HUES64 (cell line): ENCODE results near the gene DAPK2.

Experiments used
- H3K27ac ChIP-seq: 2 replicates; pipeline ENCODE4 v1.7.0; 2013; ENCODE audit warnings: low read depth, low read length, inconsistent platforms
- H3K27me3 ChIP-seq: 2 replicates; pipeline ENCODE4 v1.6.1; 2013; ENCODE audit warnings: mild to moderate bottlenecking, low read length; ENCODE audit not compliant: insufficient read depth
- H3K36me3 ChIP-seq: 2 replicates; pipeline ENCODE4 v1.6.1; 2013; ENCODE audit warnings: mild to moderate bottlenecking, low read length; ENCODE audit not compliant: insufficient read depth
- H3K4me1 ChIP-seq: 2 replicates; pipeline ENCODE4 v1.6.1; 2013; ENCODE audit warnings: mild to moderate bottlenecking, low read length, moderate library complexity; ENCODE audit not compliant: insufficient read depth
- H3K4me3 ChIP-seq: 2 replicates; pipeline ENCODE4 v1.5.1; 2013; ENCODE audit warnings: mild to moderate bottlenecking, low read length, moderate library complexity
- H3K9ac ChIP-seq: 2 replicates; pipeline ENCODE4 v1.6.1; 2013; ENCODE audit warnings: mild to moderate bottlenecking, low read depth, low read length
- H3K9me3 ChIP-seq: 2 replicates; pipeline ENCODE4 v1.6.1; 2013; ENCODE audit warnings: low read depth, low read length; ENCODE audit not compliant: insufficient read depth
- WGBS: fragments of 150-250, 120-280 bp; methylation state at CpG from one replicate; pipeline ENCODE4 v1.1.7; 2013; ENCODE audit warnings: missing lambda C conversion rate; 5-methylcytosine and 5-hydroxymethylcytosine counted together

DAPK2 gene

DNA sequence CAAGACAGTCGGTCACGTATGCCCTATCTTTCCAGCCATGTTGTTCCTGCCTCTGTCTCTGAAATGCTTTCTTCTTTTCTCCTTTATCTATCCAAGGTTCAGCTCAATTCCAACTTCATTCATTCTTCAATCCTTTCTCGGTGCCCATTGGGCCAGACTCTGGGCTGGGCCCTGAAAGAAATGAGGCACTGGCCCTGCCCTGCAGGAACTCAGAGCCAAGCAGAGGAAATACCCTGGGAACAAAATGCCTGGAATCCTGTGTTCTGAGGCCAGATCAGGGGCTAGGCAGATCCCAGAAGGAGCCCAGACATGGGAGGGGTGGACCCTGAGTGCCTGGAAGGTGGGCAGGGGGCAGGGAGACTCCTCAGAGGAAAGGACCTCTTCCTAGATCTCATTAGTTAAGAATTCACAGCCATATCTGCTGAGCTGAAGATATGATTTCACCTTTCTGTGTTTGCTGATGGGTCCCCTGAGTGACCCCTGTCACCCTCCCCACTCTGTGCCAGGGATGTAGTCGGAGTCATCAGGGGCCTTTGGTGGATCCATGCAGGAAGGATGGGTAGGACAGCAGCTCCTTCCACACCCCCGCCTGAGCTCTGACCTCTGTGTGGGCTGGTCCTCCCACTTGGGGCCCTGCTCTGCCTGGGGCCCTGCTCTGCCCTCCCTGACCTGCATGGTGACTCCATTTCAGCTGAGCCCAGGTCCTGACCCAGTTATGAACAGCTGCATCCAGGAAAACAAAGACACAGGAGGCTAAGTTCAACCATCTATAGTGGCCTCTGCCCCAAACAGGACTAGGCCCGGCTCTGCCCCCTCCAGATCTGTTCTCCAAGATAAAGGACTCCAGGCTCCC lies 5.3 kb upstream of the DAPK2 start:
- peaks cover 20% of the 10 kb centered on the region for H3K27me3 ChIP-seq
- no peak overlapping the region for H3K4me3 ChIP-seq
- no peaks in the 10 kb centered on the region for H3K36me3 ChIP-seq
- no peak overlapping the region for H3K9ac ChIP-seq
- H3K4me1 ChIP-seq = no peaks in the 10 kb centered on the region; the same call in 1 of the 2 replicates
- no peaks in the 10 kb centered on the region for H3K9me3 ChIP-seq
- H3K27ac ChIP-seq = no peak overlapping the region
- 92% methylated on average over 5 of the region's 6 CpGs for WGBS

- Histone ChIP-seq H3K4me3 (no peak overlapping the region), H3K4me1 (no peaks in the 10 kb centered on the region; the same call in 1 of the 2 replicates), H3K27me3 (peaks cover 22% of the 10 kb centered on the region), H3K27ac (no peak overlapping the region), H3K9ac (no peak overlapping the region), H3K9me3 (no peaks in the 10 kb centered on the region), H3K36me3 (no peaks in the 10 kb centered on the region)
- WGBS = 86% methylated on average over 2 of the region's 2 CpGs
Observed at GRCh38 chr15:64051093-64051402, 4.8 kb upstream of the DAPK2 start.

- Histone ChIP-seq H3K9me3 (no peaks in the 10 kb centered on the region), H3K27me3 (peaks cover 28% of the 10 kb centered on the region), H3K27ac (no peak overlapping the region), H3K4me1 (no peaks in the 10 kb centered on the region; the same call in 1 of the 2 replicates), H3K4me3 (no peak overlapping the region), H3K36me3 (no peaks in the 10 kb centered on the region), H3K9ac (no peak overlapping the region)
- WGBS = 83% methylated on average over 6 of the region's 8 CpGs
Observed at GRCh38 chr15:64050281-64051092, 4.2 kb upstream of the DAPK2 start.

- no peaks in the 10 kb centered on the region; the same call in 1 of the 2 replicates for H3K4me1 ChIP-seq
- H3K27me3 ChIP-seq = peaks cover 44% of the 10 kb centered on the region
- WGBS = 92% methylated on average over 1 of the region's 1 CpG
Observed at GRCh38 chr15:64048781-64049460, 2.6 kb upstream of the DAPK2 start.

DNA sequence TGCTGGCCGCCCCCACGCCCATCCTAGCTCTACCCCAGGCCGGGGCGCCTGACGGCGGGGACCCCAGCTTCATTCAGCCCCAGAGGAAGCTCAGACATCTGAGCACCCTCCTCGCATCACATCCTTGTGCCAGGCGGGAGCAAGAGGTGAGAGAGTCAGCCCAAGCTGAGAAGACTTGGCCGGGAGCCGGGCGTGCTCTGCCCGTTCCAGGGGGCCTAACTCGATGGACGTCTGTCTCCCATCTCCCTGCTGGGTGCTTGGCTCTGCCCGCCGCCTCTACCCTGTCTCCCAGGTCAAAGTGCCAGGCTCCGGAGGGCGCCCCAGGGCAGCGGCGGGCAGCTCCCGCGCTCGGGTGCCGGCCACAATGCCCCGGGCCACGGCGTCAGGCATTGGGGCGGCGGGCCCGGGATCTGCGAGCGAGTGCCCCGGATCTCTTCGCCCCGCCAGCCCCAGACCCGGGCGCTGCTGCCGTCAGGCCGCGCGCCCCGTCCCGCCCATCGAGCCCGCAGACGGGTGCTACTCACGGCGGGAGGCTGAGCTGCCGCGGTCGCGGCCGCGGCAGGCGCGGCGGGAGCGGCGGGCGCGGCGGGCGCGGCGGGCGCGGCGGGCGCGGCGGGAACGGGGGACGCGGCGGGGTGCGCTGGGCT lies 388 bp downstream of the DAPK2 start:
- Histone ChIP-seq H3K27me3 (peaks cover 48% of the 10 kb centered on the region), H3K9me3 (no peaks in the 10 kb centered on the region), H3K36me3 (no peaks in the 10 kb centered on the region), H3K27ac (no peak overlapping the region), H3K4me3 (peak overlapping the region; percentile 60), H3K9ac (peak overlapping the region; percentile 39), H3K4me1 (no peaks in the 10 kb centered on the region; the same call in 1 of the 2 replicates)
- WGBS = 12% methylated on average over 76 of the region's 76 CpGs

More at GRCh38 chr15:64048781-64049460, 2.6 kb upstream of the DAPK2 start:
- Histone ChIP-seq H3K36me3 (no peaks in the 10 kb centered on the region), H3K4me3 (no peak overlapping the region), H3K9ac (no peak overlapping the region), H3K27ac (no peak overlapping the region), H3K9me3 (no peaks in the 10 kb centered on the region)

- Histone ChIP-seq H3K27ac (no peak overlapping the region), H3K36me3 (no peaks in the 10 kb centered on the region), H3K9ac (no peak overlapping the region), H3K4me3 (no peak overlapping the region), H3K4me1 (no peaks in the 10 kb centered on the region; the same call in 1 of the 2 replicates), H3K27me3 (peaks cover 48% of the 10 kb centered on the region), H3K9me3 (no peaks in the 10 kb centered on the region)
- 89% methylated on average over 5 of the region's 5 CpGs for WGBS
Observed at GRCh38 chr15:64045101-64045435, 1.2 kb downstream of the DAPK2 start.

- no peaks in the 10 kb centered on the region for H3K9me3 ChIP-seq
- 92% methylated on average over 6 of the region's 7 CpGs for WGBS
- no peaks in the 10 kb centered on the region for H3K36me3 ChIP-seq
- no peaks in the 10 kb centered on the region for H3K4me1 ChIP-seq
- peaks cover 48% of the 10 kb centered on the region for H3K27me3 ChIP-seq
- no peak overlapping the region for H3K4me3 ChIP-seq
- no peak overlapping the region for H3K27ac ChIP-seq
- H3K9ac ChIP-seq = no peak overlapping the region
Observed at GRCh38 chr15:64044300-64045100, 1.8 kb downstream of the DAPK2 start.

- Histone ChIP-seq H3K4me3 (no peak overlapping the region), H3K27me3 (0 out of 2 replicates have a peak, but pooled peaks cover 5% of the 10 kb centered on the region), H3K9ac (no peak overlapping the region), H3K9me3 (no peaks in the 10 kb centered on the region), H3K36me3 (no peaks in the 10 kb centered on the region), H3K4me1 (no peaks in the 10 kb centered on the region; the same call in 1 of the 2 replicates), H3K27ac (no peak overlapping the region)
- 87% methylated on average over 4 of the region's 4 CpGs for WGBS
Observed at GRCh38 chr15:64038878-64039610, 7.2 kb downstream of the DAPK2 start.

DNA sequence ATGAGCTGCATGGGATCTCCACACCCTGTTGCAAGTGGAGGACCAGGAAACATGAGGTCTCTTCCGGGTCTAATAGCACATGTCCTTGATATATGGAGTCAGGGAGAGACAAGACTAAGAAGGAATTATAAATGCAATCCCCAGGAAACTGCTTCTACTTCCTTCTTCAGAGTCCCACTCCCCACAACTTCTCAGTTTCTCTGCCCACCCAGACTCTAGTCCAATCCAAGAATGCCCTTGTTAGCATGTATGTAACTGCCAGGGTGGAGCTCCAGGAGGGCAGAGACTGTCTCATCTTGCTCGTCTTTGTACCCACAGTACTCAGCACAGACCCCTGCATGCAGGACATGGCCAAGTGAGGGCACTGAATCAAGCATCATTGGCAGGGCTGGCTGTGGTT lies 8.3 kb downstream of the DAPK2 start:
- H3K4me3 ChIP-seq = no peak overlapping the region
- no peak overlapping the region for H3K9ac ChIP-seq
- no peaks in the 10 kb centered on the region; the same call in 1 of the 2 replicates for H3K4me1 ChIP-seq
- no peaks in the 10 kb centered on the region for H3K36me3 ChIP-seq
- WGBS = 47% methylated on average over 2 of the region's 2 CpGs
- H3K27ac ChIP-seq = no peak overlapping the region
- H3K27me3 ChIP-seq = no peaks in the 10 kb centered on the region
- H3K9me3 ChIP-seq = no peaks in the 10 kb centered on the region

GRCh38 chr15:64037116-64037515 lies 9.2 kb downstream of the DAPK2 start:
- Histone ChIP-seq H3K27me3 (no peaks in the 10 kb centered on the region), H3K4me1 (no peaks in the 10 kb centered on the region; the same call in 1 of the 2 replicates), H3K9ac (no peak overlapping the region), H3K27ac (no peak overlapping the region), H3K9me3 (no peaks in the 10 kb centered on the region), H3K36me3 (no peaks in the 10 kb centered on the region), H3K4me3 (no peak overlapping the region)
- WGBS = 90% methylated on average over 3 of the region's 3 CpGs
